Measurements from ENCODE around the gene GLP1R.

GRCh38 chr6:39107034-39107433 lies 58.5 kb downstream of the GLP1R start:
- no peak for TF ChIP-seq CTCF (CRISPR knock-in tag; IDR thresholded peaks at IDR 0.05)
- no peak for TF ChIP-seq ZNF225 (CRISPR knock-in tag; IDR thresholded peaks at IDR 0.05)
- no peak for TF ChIP-seq SMARCE1 (IDR thresholded peaks at IDR 0.05; ENCODE audit: borderline replicate concordance)
- TF ChIP-seq ZFP82 (CRISPR knock-in tag; IDR thresholded peaks at IDR 0.05; ENCODE audit: borderline replicate concordance) = no peak
- no peak for TF ChIP-seq THAP11 (CRISPR knock-in tag; IDR thresholded peaks at IDR 0.05)
- TF ChIP-seq NR1H2 (CRISPR knock-in tag; IDR thresholded peaks at IDR 0.05; ENCODE audit: borderline replicate concordance, low read depth) = no peak
- no peak for TF ChIP-seq MYC (CRISPR knock-in tag; IDR thresholded peaks at IDR 0.05; ENCODE audit: borderline replicate concordance)
- TF ChIP-seq EP300 (IDR thresholded peaks at IDR 0.05; ENCODE audit: low read depth in 2 of 2, low read length in 2 of 2) = no peak
- TF ChIP-seq EP300 (CRISPR knock-in tag; IDR thresholded peaks at IDR 0.05; ENCODE audit: borderline replicate concordance) = no peak
- no peak for TF ChIP-seq HOXA7 (CRISPR knock-in tag; IDR thresholded peaks at IDR 0.05)
